Activated naive CD4-positive, alpha-beta T cell treated with anti-CD3 and anti-CD28 coated beads, Interleukin-2, amount 10 ng/mL, durations not matched to agents 7 days and 5 days (primary cell): Measurements from ENCODE around the gene METTL23.
A peak's percentile ranks its signal among the peaks of the same experiment; 100 is the strongest.

Experiments used
- CTCF ChIA-PET: fragments of 350-600 bp; sonication (Branson Sonifier 250); formaldehyde crosslinking; loops from one replicate; lab custom pipeline; 2021; ENCODE audit warnings: antibody characterized with exemption; lab: Charles Lee
- DNase-seq: peaks from one replicate; pipeline ENCODE4 v3.0.0-alpha.2; 2020
- H3K27ac Mint-ChIP-seq: one replicate; pipeline ENCODE4 v1.8.0; 2021; ENCODE audit warnings: mild to moderate bottlenecking, moderate library complexity, mixed read lengths
- H3K27me3 Mint-ChIP-seq: one replicate; pipeline ENCODE4 v1.8.0; 2021; ENCODE audit warnings: mild to moderate bottlenecking, mixed read lengths
- H3K36me3 Mint-ChIP-seq: one replicate; pipeline ENCODE4 v1.8.0; 2021; ENCODE audit warnings: mixed read lengths
- H3K4me1 Mint-ChIP-seq: one replicate; pipeline ENCODE4 v1.8.0; 2021; ENCODE audit warnings: mixed read lengths
- H3K4me3 Mint-ChIP-seq: one replicate; pipeline ENCODE4 v1.8.0; 2021; ENCODE audit warnings: mild to moderate bottlenecking, moderate library complexity, mixed read lengths
- H3K9me3 Mint-ChIP-seq: one replicate; pipeline ENCODE4 v1.8.0; 2021; ENCODE audit warnings: mixed read lengths

The METTL23 gene, protein sequence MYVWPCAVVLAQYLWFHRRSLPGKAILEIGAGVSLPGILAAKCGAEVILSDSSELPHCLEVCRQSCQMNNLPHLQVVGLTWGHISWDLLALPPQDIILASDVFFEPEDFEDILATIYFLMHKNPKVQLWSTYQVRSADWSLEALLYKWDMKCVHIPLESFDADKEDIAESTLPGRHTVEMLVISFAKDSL

DNA sequence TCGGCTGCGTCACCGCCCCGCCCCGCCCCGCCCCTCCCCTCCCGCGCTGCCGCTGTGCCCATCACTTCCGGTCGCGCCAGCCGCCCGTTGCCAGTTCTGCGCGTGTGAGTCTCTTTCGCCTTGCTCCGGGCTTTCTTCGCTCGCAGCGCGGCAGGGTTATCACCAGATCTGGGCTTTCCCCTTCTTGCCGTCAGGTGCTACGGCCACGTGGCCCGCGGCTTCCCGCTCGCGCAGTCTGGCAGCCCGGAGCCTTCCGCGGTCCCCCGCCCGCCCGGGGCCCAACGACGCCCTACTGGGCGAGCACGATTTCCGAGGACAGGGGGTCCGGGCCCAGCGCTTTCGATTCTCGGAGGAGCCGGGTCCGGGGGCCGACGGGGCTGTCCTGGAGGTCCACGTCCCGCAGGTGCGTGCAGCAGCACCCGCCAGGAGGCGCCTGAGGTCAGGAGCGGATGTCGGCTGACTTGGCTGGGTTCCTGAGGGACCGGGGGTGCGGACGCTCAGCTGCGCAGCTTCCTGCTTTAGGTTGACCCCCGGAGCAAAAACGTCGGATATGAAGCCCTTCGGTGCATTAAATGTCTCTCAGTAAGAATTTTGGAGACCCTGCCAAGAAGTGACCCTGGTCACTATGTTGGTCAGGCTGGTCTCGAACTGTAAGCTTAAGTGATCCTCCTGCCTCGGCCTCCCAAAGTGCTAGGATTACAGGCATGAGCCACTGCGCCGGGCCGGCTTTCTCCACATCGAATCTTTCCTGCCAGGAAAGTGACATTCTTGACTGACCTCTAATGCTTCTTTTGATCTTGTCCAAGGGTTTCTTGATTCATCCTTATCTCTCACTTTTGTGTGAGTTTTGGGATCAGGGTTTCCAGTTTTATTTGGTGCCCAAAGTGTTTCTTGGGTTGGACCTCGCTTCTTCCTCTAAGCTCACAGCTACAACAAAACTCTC is at the start of gene METTL23:
TSS of gene METTL23 (plus strand) at position 64 of the 943 bp plus-strand sequence. CDS start 2,872 bp downstream, outside the sequence.
- peak within 1 kb of the TSS; percentile 99 for H3K27ac Mint-ChIP-seq
- DNase-seq, result peak; percentile 87
- CTCF ChIA-PET, result interaction anchor here (0.7 to 3.8 kb wide), 10 partner anchors 8 to 53 kb away, joined by 3 to 30 read pairs (median 5); partner anchors contain the start of genes MFSD11 and SRSF2
- H3K4me1 Mint-ChIP-seq, result peaks cover 74% of the 10 kb centered on the region
- H3K27me3 Mint-ChIP-seq, result no peaks in the 10 kb centered on the region
- peaks cover 44% of the 10 kb centered on the region for H3K36me3 Mint-ChIP-seq
- H3K4me3 Mint-ChIP-seq, result peak within 1 kb of the TSS; percentile 96
- H3K9me3 Mint-ChIP-seq, result no peaks in the 10 kb centered on the region

DNA sequence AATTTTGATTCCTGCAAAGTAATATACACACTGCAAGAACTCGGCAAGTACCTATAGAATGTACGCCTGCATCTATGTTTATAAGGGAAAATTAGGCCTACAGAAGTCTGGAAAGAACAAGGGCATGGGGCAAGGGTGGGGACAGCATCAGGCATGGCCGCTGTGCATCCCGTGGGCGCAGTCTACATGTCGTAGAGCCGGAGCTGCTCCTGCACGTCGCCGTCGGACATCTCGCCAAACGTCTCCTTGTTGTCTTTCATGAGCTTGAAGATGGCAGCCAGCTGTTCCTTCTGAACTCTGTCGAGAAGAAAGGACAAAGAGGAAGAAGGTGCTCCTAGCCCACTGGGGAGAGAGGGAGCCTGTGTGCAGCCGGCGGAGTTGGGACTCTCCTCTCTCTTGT is 49.2 kb upstream of the METTL23 start:
- peaks cover 31% of the 10 kb centered on the region for H3K27me3 Mint-ChIP-seq
- H3K4me1 Mint-ChIP-seq, result peaks cover 21% of the 10 kb centered on the region
- no peak for DNase-seq
- CTCF ChIA-PET, result interaction anchor here (0.8 to 1.5 kb wide), 4 partner anchors 26 to 154 kb away, joined by 3 to 4 read pairs (median 3); no protein-coding TSS in a partner anchor
- no peak overlapping the region for H3K4me3 Mint-ChIP-seq
- no peak overlapping the region for H3K27ac Mint-ChIP-seq
- peaks cover 4% of the 10 kb centered on the region for H3K36me3 Mint-ChIP-seq
- H3K9me3 Mint-ChIP-seq, result no peaks in the 10 kb centered on the region

DNA sequence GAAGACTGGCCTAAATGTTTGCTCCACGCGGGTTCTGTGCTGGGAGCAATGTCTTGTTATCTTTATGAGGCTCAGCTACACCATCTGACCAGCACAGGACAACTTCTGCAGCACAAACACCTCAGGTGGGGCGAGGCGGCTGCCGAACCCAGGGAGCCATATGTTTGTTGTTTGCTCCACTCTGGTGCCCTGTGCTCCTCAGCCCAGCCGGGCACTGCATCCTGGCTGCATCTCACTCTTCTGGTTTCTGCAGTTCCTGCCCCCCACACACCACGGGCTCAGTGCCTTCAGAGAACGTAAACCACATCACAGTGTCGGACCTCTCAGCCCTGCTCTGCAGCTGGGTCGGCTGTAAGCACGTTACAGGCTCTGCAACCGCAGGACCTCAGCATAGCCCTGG is 48.3 kb upstream of the METTL23 start:
- peaks cover 12% of the 10 kb centered on the region for H3K4me1 Mint-ChIP-seq
- H3K36me3 Mint-ChIP-seq, result peaks cover 1% of the 10 kb centered on the region
- CTCF ChIA-PET, result interaction anchor here (1.1 to 1.5 kb wide), 3 partner anchors 25 to 155 kb away, joined by 3 to 4 read pairs (median 3); no protein-coding TSS in a partner anchor
- DNase-seq, result peak; percentile 65
- H3K27me3 Mint-ChIP-seq, result peaks cover 32% of the 10 kb centered on the region
- H3K27ac Mint-ChIP-seq, result no peak overlapping the region
- no peak overlapping the region for H3K4me3 Mint-ChIP-seq
- H3K9me3 Mint-ChIP-seq, result no peaks in the 10 kb centered on the region

DNA sequence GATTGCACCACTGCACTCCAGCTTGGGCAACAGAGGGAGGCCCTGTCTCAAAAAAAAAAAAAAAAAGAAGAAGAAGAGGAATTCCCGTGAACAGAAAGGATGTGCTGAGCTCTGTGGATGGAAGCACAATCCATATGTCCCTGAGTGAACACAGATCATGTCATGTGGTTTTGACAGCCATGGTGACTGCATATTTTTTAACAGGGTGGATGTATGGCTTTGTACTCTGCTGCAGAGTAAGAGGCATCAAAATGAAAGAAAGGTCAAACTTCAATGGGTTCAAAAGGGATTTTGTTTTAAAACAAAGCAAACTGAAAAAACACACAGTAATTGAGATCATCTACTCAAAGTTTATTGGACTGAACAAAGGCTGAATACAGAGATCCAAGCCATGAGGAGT is 47.4 kb upstream of the METTL23 start:
- no peak overlapping the region for H3K4me3 Mint-ChIP-seq
- H3K4me1 Mint-ChIP-seq, result peaks cover 7% of the 10 kb centered on the region
- H3K27ac Mint-ChIP-seq, result no peak overlapping the region
- peaks cover 1% of the 10 kb centered on the region for H3K36me3 Mint-ChIP-seq
- no peak for DNase-seq
- peaks cover 33% of the 10 kb centered on the region for H3K27me3 Mint-ChIP-seq
- H3K9me3 Mint-ChIP-seq, result no peaks in the 10 kb centered on the region
- CTCF ChIA-PET, result no interaction called here

DNA sequence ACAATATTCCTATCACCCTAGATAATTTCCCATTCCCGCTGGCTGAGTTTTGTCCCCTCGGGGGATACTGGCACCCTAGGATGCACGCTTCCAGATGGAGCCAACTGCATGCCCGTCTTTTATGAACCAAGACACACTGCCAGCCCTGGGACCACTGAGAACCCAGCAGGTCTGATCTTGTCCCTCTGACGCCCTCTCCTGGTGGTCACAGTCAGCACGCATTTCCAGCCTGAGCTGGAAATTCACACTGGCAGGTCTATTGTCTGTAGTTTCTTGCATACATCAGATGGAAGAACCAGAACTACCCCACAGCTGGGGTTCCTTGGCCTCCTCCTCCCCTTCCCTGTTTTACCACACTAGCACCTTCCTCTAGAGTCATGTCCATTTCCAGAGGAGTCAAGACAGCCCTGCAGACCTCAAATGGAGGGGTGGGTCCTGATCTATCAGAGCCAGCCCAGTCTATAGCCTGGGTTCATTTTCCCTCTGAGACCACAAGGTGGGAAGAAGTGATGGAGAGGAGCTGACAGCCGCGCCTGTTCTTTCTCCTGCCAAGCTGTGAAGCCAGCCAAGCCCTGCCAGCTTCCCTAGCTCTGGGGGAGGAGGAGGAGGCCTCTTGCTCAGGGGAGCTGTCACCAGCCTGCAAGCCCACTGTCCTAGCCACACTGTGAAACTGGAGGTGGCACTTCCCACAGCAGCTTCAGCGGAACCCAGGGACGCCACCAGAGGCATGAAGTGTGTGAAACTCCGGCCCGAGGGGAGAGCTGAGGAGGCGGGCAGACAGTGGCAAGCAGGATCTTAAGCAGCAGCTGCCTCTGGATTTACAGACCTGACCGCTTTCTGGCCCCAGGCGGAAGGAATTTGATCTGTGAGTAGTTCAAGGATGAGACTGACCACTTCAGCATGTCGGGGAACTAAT is 45.2 kb upstream of the METTL23 start:
- H3K27me3 Mint-ChIP-seq, result peaks cover 41% of the 10 kb centered on the region
- peak; percentile 87 for DNase-seq
- no peak overlapping the region for H3K27ac Mint-ChIP-seq
- H3K9me3 Mint-ChIP-seq, result no peaks in the 10 kb centered on the region
- CTCF ChIA-PET, result interaction anchor here (0.6 to 2.5 kb wide), 26 partner anchors 10 to 214 kb away, joined by 3 to 35 read pairs (median 5); partner anchors contain the start of genes AANAT and ST6GALNAC1
- H3K36me3 Mint-ChIP-seq, result peaks cover 1% of the 10 kb centered on the region
- H3K4me1 Mint-ChIP-seq, result peaks cover 7% of the 10 kb centered on the region
- H3K4me3 Mint-ChIP-seq, result no peak overlapping the region

DNA sequence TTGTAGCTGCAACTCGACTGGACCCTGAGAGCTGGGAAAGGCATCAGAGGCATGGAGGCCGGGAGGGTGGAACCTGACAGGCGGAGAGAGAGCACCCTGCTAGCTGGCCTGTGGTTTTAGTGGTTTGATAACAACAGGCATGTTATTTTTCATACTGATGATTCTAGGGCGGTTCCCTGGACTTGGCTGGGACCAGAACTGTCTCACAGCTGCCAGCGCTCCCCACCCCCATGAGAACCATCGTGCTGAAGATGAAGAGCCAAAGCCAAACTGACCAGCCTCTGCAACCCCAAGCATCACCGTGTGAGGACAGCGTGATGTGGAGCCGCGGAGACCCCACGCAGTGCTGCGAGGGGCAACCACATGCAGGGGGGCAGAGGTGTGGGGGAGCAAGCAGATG is 44.3 kb upstream of the METTL23 start:
- DNase-seq, result no peak

DNA sequence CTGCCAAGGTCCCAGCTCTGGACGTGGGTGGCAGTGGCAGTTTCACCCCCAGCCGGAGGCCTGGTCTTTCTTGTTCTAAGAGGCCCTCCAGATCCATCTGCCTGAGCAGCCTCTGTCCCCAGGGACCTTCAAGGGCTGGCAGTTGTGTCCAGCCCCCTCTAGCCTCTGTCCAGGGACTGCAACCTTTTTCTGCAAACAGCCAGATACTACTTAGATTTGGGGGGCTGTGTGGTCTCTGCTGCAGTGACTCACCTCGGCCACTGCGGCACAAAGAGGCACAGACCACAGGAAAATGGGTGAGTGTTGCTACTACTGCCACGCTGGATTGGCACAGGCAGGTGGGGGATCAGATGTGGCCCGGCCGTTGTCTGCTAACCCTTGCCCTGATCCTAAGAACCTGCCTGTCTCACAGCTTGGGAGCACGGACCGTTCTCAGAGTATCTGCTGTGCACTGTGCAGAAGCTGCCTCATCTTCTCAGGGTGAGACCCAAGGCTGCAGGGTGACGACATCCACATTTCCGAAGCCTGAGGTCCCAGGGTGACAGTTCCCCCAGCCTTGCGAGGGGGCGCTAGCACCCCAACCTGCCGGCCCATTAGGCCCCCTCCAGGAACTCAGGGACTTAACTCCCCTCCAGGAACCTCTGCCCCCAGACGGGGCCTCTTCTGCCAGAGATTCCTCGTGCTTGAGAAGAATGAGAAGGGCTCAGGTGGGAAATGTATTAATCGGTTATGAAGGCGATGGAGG is 43.5 kb upstream of the METTL23 start:
- no peak for DNase-seq
- CTCF ChIA-PET, result interaction anchor here (1.5 kb wide), 1 partner anchor 126 kb away, joined by 4 read pairs; no protein-coding TSS in a partner anchor

More for the DNA sequence above, 44.3 kb upstream of the METTL23 start:
- CTCF ChIA-PET, result interaction anchor here (1.4 to 2.5 kb wide), 12 partner anchors 9 to 215 kb away, joined by 3 to 35 read pairs (median 8); partner anchors contain the start of gene AANAT
- peaks cover 1% of the 10 kb centered on the region for H3K36me3 Mint-ChIP-seq
- no peak overlapping the region for H3K27ac Mint-ChIP-seq
- no peak overlapping the region for H3K4me3 Mint-ChIP-seq
- H3K4me1 Mint-ChIP-seq, result peaks cover 5% of the 10 kb centered on the region
- H3K27me3 Mint-ChIP-seq, result peaks cover 41% of the 10 kb centered on the region
- no peaks in the 10 kb centered on the region for H3K9me3 Mint-ChIP-seq

DNA sequence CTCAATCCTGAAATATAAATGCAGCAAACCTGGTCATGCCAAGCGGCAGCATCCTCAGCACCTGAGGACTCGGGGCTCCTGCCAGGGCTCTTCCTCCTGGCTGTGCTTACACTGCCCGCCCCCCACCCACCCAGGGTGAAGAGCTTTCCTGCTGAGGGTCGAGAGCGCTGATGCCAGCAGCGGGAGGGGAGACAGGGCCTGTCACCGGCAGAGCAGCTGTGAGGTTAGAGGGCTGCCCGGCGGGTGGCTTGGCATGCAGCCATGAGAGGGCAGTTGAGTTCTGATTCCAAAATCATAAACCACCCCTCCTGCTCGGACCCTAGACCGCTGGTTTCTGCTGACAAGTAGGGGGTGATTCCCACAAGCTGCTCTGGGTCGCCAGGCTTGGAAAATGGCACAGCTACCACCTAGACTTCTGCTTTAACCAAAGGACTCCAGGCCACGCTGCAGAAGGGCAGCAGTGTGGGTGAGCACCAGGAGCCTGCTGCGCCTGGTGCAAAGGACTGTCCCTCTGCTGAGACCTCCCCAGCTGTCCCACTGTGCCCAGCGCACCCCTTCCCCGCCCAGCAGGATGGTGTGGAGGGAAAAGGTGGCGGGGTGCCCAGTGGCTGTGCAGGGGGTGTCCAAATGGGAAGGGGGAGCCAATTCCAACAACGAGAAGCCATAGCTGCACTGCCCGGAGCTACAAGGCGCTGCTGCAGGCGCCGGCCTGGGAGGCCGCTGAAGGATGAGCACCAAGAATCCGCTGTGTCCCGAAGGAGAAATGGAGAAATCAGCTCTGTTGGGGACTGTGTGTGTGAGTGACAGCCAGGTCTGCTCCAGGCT is 42.5 kb upstream of the METTL23 start:
- CTCF ChIA-PET, result interaction anchor here (0.9 to 1.5 kb wide), 2 partner anchors 29 to 126 kb away, joined by 4 read pairs; no protein-coding TSS in a partner anchor
- H3K27me3 Mint-ChIP-seq, result peaks cover 53% of the 10 kb centered on the region
- H3K4me3 Mint-ChIP-seq, result no peak overlapping the region
- H3K4me1 Mint-ChIP-seq, result peaks cover 5% of the 10 kb centered on the region
- no peak for DNase-seq
- no peaks in the 10 kb centered on the region for H3K9me3 Mint-ChIP-seq
- H3K27ac Mint-ChIP-seq, result no peak overlapping the region
- peaks cover 1% of the 10 kb centered on the region for H3K36me3 Mint-ChIP-seq

More for the DNA sequence above, 43.5 kb upstream of the METTL23 start:
- Mint-ChIP-seq H3K36me3 (peaks cover 1% of the 10 kb centered on the region), H3K27me3 (peaks cover 45% of the 10 kb centered on the region), H3K9me3 (no peaks in the 10 kb centered on the region), H3K27ac (no peak overlapping the region), H3K4me3 (no peak overlapping the region), H3K4me1 (peaks cover 5% of the 10 kb centered on the region)

DNA sequence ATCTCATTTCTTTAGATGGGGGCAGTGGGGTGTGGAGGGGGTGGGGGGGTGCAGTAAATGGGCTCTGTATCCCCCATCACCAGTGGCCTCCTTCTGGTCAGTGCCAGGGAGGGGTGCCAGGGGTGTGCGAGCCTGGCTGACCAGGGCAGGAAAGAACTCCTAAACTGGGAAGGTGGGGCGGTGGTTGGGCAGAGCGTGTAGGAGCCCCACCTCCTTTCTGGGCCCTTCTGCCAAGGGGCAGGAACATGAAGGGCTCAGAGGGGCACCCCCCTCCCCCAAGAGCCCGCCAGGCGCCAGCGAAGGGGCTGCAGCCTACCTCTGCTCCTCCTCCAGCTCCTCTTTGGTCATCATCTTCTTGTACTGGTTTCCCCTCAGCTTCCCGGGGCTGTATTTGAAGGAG is 41.9 kb upstream of the METTL23 start:
- CTCF ChIA-PET, result interaction anchor here (1.5 kb wide), 1 partner anchor 127 kb away, joined by 4 read pairs; no protein-coding TSS in a partner anchor
- peaks cover 5% of the 10 kb centered on the region for H3K4me1 Mint-ChIP-seq
- no peaks in the 10 kb centered on the region for H3K9me3 Mint-ChIP-seq

DNA sequence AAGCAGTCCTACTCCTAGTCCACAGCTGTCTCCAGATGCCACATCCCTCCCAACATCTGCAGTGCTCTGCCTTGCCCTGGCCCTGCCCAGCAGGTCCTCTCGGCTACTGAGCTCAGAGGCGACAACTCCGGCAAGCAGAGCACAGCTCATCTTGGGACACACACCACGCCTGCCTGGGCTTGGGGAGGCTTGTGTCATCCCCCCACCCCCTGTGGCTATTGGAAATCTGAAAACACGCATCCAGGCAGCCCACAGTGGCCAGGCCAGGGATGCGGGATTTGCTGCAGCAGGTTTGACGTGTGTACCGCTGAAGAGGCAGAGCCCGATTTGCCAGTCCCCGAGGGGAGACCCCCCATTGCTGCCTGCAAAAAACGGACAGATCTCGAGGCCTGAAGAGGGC is 41.3 kb upstream of the METTL23 start:
- Mint-ChIP-seq H3K4me1 (peaks cover 5% of the 10 kb centered on the region), H3K9me3 (no peaks in the 10 kb centered on the region), H3K36me3 (peaks cover 1% of the 10 kb centered on the region), H3K27ac (no peak overlapping the region), H3K27me3 (peaks cover 55% of the 10 kb centered on the region), H3K4me3 (no peak overlapping the region)
- CTCF ChIA-PET, result interaction anchor here (1.6 kb wide), 1 partner anchor 162 kb away, joined by 3 read pairs; no protein-coding TSS in a partner anchor
- DNase-seq, result no peak

More for the DNA sequence above, 41.9 kb upstream of the METTL23 start:
- DNase-seq, result no peak
- Mint-ChIP-seq H3K36me3 (peaks cover 1% of the 10 kb centered on the region), H3K27ac (no peak overlapping the region), H3K4me3 (no peak overlapping the region), H3K27me3 (peaks cover 55% of the 10 kb centered on the region)

DNA sequence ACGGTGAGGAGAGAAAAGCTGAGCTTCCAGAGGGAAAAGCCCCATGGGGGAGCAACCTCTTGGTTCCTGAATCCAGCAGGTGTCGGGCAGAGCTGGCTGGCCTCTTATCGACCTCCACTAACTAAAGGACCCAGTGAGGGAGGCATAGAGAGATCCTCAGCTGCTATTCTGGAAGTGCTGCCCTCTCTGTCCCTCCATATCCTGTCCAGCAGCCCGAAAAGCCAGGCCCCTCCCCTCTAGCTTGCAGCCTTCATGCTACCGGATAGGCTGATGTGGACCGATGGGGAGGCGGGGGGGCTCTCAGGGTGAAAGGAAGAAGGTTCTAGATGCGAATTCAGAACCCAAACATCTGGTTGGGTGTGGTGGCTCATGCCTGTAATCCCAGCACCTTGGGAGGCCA is 40.8 kb upstream of the METTL23 start:
- Mint-ChIP-seq H3K27me3 (peaks cover 53% of the 10 kb centered on the region), H3K27ac (no peak overlapping the region), H3K36me3 (peaks cover 1% of the 10 kb centered on the region), H3K9me3 (no peaks in the 10 kb centered on the region), H3K4me3 (no peak overlapping the region), H3K4me1 (peaks cover 5% of the 10 kb centered on the region)
- no peak for DNase-seq
- CTCF ChIA-PET, result interaction anchor here (1.6 kb wide), 1 partner anchor 163 kb away, joined by 3 read pairs; no protein-coding TSS in a partner anchor
